H54 (cell line): Measurements from ENCODE around the gene OBSCN.
A peak's percentile ranks its signal among the peaks of the same experiment; 100 is the strongest.

ENCODE experiments used
- DNase-seq: peaks from one replicate; pipeline ENCODE4 v3.0.0; 2011; ENCODE audit warnings: low spot score, mixed read lengths; ENCODE audit not compliant: insufficient read length
- FAIRE-seq: peaks from 3 replicates; lab custom pipeline; 2011; peaks lifted over from hg19 to GRCh38; lab: Jason Lieb, UNC
- POLR2A ChIP-seq: IDR thresholded peaks from 2 replicates; pipeline ENCODE4 v1.6.1; 2011; ENCODE audit warnings: low read depth, mild to moderate bottlenecking, low read length

OBSCN gene

GRCh38 chr1:228342627-228343190 is 134.9 kb downstream of the OBSCN start:
- no peak for TF ChIP-seq POLR2A
- DNase-seq (no peak), FAIRE-seq (no peak)

DNA sequence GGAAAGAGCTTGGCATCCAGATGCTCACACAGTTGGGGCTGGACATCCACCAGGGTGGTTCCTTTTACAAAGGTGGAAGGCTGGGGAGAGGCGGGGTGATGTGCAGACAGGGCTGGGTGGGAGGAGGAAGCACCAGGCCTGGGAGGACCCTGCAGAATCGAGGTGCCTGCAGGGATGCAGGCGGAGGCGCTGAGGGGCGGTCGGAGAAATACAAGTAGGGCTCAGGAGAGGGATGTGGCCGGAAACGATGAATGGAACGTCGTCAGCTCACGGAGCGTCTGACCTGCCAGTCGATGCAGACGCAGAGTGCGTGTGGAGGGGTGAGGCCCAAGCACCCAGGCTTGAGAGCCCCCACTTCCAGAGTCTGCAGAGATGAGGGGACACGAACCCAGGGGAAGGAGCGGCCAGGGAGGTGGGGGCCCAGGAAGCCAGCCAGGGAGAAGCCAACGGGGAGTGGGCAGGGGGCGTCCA is 135.4 kb downstream of the OBSCN start:
- FAIRE-seq = no peak
- DNase-seq = no peak
- no peak for TF ChIP-seq POLR2A

GRCh38 chr1:228344631-228345072 is 136.8 kb downstream of the OBSCN start:
- FAIRE-seq = no peak
- peak; percentile 90 for DNase-seq
- TF ChIP-seq POLR2A = no peak

DNA sequence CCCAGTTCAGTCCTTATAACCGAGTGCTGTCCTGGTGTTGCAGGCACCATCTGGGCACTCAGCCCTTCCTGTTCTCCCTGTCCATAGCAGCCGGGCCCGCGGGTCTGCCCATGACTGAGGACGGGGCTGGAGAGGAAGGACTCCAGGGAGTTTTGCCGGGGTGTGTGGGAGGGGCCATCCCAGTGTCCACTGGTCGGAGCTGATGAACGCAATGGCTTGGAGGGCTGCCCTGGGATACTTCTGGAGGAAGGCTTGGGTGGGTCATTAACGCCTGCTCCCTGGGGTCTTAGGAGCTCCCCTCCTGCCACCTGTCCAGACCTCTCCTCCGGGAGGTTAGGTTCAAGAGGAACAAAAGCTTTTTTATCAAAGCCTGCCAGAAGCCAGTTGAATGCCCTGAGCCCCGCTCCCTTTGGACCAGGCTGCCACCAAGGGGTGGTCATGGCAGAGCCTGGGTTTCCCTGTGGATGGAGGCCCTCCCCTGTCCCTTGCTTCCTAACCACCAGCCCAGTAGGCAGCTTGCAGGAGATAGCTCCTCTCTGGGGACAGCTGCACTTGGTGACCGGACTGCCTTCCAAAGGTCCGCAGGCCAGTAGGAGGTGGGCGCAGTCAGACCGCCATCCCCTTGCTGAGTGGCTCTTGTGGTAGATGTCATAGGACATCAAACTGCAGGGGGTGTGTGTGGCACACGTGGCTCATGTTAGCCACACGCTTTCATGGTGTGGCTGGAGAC is 137.5 kb downstream of the OBSCN start:
- no peak for FAIRE-seq
- no peak for TF ChIP-seq POLR2A
- DNase-seq = no peak

DNA sequence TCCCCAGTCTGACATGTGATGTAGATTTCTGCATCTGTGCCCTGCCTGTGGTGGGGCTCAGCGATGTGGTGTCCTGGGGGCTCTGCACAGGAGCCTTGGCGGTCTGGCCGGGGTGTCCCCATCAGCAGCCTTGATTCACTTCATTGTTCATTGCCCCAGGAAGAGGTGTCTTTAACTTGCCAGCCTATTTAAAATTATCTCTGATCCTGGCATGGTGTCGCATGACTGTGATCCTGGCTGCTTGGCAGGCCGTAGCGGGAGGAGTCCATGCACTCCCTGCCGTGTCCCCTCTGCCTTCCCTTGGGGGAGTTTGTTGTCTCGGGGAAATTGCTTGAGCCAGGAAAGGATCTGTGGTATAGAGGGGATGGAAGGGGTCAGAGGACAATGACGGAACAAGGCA is 138.9 kb downstream of the OBSCN start:
- FAIRE-seq (no peak), DNase-seq (no peak)
- TF ChIP-seq POLR2A = no peak

GRCh38 chr1:228347181-228347580 is 139.3 kb downstream of the OBSCN start:
- no peak for FAIRE-seq
- no peak for DNase-seq
- no peak for TF ChIP-seq POLR2A

DNA sequence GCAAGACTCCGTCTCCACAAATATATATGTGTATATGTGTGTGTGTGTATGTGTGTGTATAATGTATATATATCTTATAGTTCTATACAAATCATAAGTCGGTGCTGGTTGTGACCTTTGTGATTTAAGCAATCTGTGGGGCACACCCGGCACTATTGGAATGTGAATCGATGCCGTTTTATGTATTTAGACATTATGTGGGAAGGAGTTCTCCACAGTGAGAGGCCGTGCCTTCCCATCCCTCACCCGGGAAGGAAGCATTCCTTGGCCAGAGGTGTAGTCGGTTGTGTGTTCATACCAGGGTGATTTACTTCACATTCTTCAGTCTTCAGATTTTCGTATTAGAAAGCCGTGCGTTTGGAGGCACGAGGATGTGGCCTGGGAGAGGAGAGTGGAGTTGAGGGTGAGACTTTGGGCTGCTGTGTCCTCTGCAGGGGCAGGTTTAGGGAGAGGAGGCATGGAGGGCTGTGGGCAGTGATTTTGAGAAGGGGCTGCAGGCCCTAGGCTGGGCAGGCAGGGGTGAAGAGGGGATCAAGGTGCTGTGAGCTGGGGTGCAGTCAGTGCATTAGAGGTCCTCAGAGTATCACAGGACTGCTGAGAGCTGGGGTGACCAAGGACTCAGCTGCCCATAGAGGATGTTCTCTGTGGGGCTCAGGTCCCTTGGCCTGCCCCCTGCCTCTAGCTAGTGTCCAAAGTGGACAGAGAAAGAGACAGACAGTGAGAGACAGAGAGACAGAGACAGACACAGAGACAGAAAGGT is 141.0 kb downstream of the OBSCN start:
- no peak for TF ChIP-seq POLR2A
- no peak for DNase-seq
- no peak for FAIRE-seq

DNA sequence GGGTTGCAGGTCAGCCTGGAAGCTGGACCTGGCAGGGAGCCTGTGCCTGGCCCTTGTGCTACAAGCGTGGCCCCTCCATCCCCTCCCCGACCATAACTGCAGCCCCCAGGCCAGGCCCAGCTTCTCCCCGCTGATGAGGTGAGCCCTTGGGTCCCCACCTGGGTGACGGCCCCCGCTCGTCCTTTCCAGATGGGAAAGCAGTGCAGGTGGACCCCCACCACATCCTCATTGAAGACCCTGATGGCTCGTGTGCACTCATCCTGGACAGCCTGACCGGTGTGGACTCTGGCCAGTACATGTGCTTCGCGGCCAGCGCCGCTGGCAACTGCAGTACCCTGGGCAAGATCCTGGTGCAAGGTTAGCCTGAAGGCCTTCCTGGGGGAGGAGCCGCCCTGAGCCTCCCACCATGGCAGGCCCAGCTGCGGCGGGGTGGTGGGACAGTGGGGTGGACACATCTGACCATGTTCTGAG is 141.9 kb downstream of the OBSCN start:
- DNase-seq = no peak
- no peak for TF ChIP-seq POLR2A
- FAIRE-seq = no peak

GRCh38 chr1:228350179-228350742 is 142.4 kb downstream of the OBSCN start:
- no peak for TF ChIP-seq POLR2A
- FAIRE-seq (no peak), DNase-seq (no peak)

DNA sequence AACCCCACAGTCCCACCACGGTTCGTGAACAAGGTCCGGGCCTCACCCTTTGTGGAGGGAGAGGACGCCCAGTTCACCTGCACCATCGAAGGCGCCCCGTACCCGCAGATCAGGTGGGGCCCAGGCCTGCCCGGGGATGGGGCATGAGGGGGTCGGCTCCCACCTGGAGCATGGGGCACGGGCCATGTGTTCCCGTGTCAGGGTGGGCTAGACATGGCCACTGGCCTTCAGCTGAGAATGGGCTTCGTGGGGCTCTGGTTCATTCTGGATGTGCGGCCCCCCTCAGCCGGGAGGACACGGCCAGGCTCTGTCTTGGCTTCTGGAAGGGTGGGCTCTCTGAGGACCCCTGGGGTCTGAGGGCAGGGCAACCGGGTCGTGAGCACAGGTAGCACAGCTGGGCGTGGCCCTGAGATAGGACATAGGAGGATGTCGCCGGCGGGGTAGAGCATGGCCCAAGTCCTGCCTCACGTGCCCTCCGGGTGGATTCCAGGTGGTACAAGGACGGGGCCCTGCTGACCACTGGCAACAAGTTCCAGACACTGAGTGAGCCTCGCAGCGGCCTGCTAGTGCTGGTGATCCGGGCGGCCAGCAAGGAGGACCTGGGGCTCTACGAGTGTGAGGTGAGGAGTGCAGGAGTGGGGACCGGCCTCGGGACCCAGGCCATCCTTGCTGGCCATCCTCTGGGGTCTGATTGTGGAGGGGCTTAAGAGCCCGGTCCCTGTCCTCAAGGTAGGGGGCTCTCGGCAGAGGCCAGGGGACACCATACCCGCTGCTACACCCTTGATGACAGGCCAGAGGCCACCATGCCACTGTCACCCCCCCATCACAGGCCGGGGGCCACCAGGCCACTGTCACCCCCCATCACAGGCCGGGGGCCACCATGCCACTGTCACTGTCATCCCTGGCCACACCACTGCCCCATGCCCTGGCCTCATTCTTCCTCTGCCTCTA is 143.3 kb downstream of the OBSCN start:
- no peak for DNase-seq
- no peak for FAIRE-seq
- no peak for TF ChIP-seq POLR2A

DNA sequence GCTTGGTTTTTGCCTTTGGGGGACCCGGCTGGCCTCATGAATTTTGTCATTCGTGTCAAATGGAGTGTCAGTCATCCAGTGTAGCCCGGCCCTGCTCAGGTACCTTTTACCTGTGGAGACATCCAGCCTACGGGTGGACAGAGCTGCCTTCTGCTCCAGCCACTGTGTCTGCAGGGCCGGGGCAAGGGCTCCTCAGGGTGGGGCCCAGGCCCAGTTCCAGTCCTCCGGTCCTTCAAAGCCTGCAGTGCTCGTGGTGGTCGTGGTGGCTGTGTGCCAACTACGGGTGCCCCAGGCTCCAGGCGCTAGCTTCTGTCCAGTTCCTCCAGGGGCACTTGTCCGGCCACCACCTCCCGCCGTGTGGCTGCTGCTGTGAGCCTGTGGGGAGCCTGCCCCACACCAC is 144.0 kb downstream of the OBSCN start:
- no peak for TF ChIP-seq POLR2A
- DNase-seq (no peak), FAIRE-seq (no peak)

DNA sequence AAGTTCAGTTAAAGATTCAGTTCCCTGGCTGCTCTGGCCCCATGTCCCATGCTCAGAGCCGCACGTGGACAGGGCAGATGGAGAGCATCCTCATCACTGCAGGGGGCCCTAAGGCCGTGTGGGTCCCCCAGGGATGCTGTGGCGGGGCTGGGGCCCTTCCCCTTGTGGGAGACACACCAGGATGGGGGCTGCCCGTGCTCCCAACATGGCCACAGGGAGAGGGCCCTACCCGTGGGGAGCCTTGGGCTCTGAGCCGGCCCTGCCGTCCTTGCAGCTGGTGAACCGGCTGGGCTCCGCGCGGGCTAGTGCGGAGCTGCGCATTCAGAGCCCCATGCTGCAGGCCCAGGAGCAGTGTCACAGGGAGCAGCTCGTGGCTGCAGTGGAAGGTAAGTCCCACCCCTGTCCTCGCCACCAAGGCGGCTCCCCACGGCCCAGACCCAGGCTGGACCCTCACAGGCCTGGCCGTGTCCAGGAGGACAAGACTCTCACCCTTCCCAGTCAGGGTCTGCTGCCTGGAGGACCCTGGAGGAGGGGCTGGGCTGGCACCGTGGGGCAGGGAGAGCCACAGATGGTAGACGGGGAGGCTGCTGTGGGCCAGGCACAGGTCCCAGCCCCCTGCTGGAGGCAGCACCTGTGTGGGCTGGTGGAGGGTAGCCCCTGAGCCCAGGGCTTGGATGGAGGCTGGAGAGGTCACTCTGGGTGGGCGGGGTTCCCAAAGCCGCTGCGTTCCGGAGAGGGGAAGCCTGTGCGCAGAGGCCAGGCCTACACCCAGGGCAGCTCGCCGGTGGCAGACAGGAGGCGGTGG is 145.0 kb downstream of the OBSCN start:
- DNase-seq = no peak
- no peak for FAIRE-seq
- TF ChIP-seq POLR2A = no peak
